ENCODE data around the gene HYCC1.
"Not testable (repeated sequence)": the region's sequence is repeated elsewhere in the genome, so short reads cannot be mapped to it uniquely, and the experiment has no call there.

HYCC1 gene

DNA sequence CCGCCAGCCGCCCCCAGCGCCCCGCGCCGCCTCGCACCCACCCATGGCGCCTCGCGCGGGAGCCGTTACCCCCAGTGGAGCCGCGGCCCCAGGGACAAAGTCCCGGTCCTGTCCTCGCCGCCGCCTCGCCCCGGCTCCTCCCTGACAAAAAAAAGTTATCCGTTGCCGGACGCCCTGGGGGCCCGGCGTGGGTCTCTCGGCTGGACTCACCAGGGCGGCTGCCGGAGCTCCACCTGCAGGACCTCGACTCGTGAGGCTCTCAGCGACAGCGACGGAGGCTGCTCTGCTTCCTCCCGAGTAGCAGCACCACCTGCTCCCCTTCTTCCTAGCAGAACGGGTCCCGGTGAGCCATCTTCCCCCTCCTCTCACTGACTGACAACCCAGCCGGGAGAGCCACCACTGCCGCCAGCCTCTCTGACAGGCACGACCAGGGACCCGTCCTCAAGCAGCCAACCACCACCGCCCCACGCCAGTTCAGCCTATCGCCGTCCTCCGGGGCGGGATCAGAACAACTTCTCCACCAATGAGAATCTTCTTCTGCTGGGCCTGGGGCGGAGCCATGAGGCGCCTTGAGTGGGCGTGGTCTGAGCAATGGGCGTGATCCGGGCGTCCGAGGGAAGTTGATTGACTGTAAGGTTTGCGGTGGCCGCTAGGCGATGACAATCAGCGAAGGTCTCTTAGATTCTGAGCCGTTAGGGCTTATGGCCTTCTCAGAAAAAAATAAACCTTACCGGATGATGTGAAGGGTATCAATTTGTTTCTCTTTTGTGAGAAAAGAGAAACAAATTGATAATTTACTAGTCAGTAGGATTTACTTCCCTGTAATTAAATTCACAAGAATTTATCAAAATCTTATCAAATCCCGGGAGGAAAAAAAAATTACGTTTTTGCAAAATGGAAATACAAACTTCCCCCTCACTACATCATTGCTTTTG, at the start of gene HYCC1:
Gene HYCC1 (minus strand): TSS at position 416 of the 935 bp plus-strand sequence. CDS start 23,019 bp downstream, outside the sequence.
- peak; percentile 100 for DNase-seq (ENCODE audit: low read depth, low spot score)

DNA sequence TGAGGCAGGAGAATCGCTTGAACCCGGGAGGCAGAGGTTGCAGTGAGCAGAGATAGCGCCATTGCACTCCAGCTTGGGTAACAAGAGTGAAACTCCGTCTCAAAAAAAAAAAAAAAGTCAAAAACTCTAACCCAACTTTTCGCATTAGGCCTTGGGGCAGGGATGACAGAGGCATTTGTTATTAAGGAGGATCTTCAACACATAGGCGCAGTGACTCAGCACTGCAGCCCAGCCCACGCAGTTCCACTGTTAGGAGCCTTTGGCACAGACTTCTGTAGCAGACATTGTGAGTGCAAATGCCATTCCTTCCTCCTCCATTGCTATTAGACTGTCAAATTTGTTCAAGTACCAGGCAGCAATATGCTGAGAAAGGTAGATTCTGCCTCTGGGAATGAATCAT, 48.5 kb upstream of the HYCC1 start:
- peak; percentile 8 for DNase-seq (ENCODE audit: low read depth, low spot score)

DNA sequence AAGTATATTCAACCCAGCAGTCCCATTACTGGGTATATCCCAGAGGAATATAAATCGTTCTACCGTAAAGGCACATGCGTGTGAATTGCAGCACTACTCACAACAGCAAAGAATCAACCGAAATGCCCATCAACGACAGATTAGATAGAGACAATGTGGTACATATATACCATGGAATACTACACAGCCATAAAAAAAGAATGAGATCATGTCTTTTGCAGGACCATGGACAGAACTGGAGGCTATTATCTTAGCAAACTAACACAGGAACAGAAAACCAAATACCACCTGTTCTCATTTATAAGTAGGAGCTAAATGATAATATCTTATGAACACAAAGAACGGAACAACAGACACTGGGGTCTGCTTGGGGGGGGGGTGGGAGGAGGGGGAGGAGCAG, 47.4 kb upstream of the HYCC1 start:
- no peak for DNase-seq (ENCODE audit: low read depth, low spot score)

DNA sequence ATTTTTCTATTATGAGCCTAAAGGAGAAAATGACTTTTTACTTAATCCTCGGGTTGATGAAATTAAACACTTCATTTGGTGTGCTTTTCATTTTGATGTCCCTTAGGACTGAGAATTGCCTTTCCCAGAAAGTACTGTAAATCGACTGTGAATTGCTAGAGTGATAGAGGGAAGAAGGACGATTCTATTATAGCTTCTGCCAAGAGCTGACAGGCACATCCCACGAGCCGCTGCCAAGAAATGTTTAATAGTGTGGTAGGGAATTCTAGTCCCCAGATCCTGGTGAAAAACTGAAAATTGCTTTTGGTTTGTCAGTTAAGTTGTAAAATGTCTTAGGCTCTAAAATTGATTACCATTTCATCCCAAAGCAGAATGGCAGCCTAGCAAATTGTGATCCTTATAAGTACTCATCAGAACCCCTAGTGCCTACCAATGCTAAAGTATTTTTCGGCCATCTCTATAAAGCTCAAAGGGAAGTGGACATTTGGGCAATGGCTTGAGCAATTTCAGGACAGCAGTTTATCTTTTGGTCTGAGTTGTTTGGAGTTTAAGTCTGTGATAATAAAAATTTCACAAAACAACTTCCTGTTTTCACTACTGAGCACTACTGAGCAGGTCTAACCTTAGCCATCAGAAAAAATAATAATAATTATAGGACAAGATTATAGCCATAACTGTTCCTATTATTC, 44.6 kb upstream of the HYCC1 start:
- no peak for DNase-seq (ENCODE audit: low read depth, low spot score)

DNA sequence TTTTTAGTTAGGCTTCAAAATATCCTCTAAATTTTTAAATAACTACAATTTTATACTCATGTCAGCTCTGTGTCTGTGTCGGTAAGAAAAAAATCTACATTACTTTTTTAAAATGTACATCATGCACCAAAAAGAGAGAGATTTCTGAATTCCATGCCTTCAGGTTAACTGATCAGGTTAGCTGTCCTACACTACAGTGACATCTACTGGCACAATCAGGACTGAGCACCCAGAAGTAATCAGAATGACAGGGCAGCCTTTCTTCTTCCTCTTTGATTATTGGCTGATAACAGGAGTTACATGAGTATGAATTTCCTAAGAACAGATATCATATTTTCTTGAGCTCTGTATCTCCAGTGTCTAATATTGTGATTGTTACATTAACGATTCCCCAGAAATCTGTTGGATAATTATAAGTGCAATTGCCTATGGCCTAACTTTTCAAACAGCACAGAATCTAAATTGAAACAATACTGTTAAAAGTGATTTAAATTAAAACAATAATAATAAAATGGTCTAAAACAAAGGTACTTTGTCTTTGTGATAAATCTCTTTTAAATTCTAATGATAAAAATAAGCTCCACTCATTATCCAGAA, 41.8 kb upstream of the HYCC1 start:
- DNase-seq (ENCODE audit: low read depth, low spot score): peak; percentile 79

DNA sequence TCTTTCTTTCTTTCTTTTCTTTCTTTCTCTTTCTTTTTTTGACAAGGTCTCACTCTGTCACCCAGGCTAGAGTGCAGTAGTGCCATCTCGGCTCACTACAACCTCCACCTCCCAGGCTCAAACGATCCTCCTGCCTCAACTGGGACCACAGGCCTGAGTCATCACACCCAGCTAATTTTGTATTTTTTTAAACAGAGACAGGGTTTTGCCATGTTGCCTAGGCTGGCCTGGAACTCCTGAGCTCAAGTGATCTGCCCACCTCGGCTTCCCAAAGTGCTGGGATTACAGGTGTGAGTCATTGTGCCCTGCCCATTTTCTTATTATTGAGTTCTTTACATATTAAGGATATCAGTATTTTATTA, 37.2 kb upstream of the HYCC1 start:
- not testable (repeated sequence) for DNase-seq (ENCODE audit: low read depth, low spot score)

DNA sequence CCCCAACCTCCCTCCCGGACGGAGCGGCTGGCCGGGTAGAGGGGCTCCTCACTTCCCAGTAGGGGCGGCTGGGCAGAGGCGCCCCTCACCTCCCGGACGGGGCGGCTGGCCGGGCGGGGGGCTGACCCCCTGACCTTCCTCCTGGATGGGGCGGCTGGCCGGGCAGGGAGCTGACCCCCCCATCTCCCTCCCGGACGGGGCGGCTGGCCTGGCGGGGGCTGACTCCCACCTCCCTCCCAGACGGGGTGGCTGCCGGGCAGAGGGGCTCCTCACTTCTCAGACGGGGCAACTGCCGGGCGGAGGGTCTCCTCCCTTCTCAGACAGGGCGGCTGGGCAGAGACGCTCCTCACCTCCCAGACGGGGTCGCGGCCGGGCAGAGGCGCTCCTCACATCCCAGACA, 32.4 kb upstream of the HYCC1 start:
- not testable (repeated sequence) for DNase-seq (ENCODE audit: low read depth, low spot score)

DNA sequence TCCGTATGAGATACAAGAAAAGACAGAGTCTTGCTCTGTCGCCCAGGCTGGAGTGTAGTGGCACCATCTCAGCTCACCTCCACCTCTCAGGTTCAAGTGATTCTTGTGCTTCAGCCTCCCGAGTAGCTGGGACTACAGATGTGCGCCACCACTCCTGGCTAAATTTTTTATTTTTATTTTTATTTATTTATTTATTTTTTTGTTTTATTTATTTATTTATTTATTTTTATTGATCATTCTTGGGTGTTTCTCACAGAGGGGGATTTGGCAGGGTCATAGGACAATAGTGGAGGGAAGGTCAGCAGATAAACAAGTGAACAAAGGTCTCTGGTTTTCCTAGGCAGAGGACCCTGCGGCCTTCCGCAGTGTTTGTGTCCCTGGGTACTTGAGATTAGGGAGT, 31.2 kb upstream of the HYCC1 start:
- DNase-seq (ENCODE audit: low read depth, low spot score): not testable (repeated sequence)

DNA sequence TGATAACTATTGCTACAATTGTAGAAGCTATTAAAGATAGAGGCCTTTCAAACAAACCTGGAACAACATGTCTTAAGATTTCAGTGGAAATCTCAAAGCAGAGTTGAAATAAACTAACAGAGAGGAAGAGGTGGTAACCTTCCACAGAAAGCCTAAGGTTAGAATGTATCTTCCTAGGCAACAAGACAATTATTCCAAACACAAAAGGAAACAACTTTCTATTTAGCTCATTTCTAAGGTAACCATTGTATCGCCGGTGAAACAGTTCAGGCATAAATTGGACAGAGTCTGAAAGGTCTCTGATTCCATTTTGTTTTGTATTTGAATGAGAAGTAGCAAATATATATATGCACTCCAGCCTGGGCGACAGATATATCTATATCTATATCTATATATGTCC, 30.7 kb upstream of the HYCC1 start:
- DNase-seq (ENCODE audit: low read depth, low spot score): no peak

DNA sequence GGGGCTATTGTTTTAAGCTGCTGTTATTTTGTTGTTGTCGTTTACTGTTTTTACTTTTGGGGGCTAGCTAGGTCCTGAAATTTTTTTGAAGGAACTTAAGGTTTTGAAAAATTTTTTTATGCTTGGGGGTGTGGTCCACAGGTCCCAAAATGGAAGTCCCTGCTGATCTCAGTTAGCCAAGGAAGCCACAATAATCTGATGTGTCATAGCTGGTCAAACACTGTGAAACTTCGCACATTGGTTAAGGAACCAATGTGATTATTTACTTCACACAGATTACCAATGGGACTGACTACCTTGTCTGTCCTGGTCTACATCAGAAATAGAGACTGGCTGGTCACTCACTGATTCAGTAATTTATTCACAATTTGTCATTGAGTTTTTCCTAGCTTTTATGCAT, 29.5 kb upstream of the HYCC1 start:
- DNase-seq (ENCODE audit: low read depth, low spot score): peak; percentile 36

DNA sequence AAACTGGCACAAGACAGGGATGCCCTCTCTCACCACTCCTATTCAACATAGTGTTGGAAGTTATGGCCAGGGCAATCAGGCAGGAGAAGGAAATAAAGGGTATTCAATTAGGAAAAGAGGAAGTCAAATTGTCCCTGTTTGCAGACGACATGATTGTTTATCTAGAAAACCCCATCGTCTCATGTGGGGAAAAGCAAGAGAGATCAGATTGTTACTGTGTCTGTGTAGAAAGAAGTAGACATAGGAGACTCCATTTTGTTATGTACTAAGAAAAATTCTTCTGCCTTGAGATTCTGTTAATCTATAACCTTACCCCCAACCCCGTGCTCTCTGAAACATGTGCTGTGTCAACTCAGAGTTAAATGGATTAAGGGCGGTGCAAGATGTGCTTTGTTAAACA, 25.7 kb upstream of the HYCC1 start:
- DNase-seq (ENCODE audit: low read depth, low spot score): not testable (repeated sequence)

DNA sequence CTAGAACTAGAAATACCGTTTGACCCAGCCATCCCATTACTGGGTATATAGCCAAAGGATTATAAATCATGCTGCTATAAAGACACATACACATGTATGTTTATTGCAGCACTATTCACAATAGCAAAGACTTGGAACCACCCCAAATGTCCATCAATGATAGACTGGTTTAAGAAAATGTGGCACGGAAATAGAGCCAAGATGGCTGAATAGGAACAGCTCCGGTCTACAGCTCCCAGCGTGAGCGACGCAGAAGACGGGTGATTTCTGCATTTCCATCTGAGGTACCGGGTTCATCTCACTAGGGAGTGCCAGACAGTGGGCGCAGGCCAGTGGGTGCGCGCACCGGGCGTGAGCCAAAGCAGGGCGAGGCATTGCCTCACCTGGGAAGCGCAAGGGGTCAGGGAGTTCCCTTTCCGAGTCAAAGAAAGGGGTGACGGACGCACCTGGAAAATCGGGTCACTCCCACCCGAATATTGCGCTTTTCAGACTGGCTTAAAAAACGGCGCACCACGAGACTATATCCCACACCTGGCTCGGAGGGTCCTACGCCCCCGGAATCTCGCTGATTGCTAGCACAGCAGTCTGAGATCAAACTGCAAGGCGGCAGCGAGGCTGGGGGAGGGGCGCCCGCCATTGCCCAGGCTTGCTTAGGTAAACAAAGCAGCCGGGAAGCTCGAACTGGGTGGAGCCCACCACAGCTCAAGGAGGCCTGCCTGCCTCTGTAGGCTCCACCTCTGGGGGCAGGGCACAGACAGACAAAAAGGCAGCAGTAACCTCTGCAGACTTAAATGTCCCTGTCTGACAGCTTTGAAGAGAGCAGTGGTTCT, 21.8 kb upstream of the HYCC1 start:
- not testable (repeated sequence) for DNase-seq (ENCODE audit: low read depth, low spot score)

DNA sequence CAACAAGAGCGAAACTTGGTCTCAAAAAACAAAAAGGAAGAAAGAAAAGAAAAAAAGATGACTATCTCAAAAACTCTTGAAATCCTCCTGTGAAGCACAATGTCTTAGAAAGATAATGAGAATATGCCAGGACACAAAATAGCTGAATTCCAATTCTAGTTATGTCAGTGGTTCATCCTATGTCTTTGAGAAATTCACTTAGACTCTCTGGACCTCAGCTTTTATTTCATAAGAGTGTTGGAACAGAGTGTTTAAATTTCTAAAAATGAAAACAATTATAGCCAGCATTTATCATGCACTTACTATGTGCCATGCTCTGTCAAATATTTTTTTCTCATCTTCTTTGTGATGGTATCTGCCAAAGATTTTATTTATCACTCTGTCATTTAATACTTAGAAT, 13.3 kb upstream of the HYCC1 start:
- no peak for DNase-seq (ENCODE audit: low read depth, low spot score)

DNA sequence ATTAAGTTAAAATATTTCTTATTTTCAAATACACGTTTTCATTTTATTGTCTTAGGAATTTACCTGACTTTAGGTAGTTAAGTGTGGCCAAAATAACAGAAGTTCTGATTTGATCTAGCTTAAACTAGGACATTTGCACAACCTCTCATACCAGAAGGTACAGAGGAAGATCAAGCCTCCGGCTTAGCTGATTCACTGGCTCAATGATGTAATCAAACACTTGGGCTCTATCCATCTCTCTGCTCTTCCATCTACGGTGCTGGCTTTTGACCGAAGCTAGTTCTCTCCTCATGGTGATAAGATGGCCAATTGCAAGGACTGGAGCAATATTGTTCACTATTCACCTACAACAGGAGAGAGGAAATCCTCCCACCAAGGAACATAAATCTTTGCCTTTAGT, 12.2 kb upstream of the HYCC1 start:
- DNase-seq (ENCODE audit: low read depth, low spot score): no peak

DNA sequence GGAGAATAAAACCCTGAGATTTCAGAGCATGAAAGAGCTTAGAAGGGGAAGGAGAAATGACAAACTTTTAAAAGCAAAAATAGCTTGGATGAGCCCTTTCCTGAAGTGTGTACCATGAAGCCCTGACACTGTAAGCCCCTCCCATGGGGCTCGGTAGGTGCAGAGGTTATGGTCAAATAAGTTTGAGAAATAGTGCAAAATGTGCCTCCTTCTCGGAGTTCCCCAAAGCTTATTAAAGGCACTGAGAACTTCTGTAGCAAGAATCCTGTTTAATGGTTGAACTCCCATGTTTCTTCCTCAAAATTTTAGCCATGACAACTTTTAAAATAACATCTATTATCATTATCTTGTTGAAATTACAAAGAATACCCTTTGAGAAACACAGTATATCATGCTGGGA, 10.5 kb upstream of the HYCC1 start:
- no peak for DNase-seq (ENCODE audit: low read depth, low spot score)

DNA sequence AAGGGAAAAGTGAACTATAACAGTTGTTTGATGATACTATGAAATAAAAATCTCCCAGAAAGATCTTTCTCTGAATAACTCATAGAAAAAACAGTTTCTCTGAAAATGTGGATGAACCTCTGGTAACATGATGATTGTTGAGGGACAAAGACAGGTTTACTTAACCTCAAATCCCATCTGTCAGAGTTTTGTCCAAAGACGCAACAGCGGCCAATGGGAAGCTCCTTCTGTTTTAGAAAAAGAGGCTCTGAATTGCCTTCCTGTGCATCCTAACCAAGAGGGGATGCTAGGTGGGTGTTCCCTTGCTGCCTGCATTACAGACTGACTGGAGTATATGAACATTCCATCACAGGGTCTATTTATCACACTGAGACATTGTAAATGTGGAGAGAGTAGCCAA, 8.9 kb upstream of the HYCC1 start:
- DNase-seq (ENCODE audit: low read depth, low spot score): no peak

DNA sequence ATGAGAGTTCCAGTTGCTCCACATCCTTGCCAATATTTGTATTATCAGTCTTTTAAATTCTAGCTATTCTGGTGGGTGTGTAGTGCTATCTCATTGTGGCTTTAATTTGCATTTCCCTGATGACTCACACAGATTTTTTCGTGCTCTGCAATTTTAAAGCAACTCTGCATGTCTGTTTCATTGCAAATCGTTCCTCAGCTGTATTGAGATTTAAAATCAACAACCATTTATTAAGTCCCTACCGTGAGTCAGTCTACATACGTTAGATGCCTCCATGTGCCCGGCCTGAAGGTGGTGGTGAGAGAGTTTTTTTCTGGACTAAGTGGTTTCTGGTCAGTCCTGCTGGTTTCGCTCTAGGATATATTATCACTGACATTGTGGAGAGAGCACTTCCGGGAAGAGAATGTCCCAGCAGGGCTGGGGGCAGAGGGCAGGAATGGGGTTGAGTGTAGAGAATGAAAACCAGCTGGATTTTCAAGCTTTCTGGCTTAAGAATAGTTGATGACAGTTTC, 8.4 kb upstream of the HYCC1 start:
- DNase-seq (ENCODE audit: low read depth, low spot score): peak; percentile 78

DNA sequence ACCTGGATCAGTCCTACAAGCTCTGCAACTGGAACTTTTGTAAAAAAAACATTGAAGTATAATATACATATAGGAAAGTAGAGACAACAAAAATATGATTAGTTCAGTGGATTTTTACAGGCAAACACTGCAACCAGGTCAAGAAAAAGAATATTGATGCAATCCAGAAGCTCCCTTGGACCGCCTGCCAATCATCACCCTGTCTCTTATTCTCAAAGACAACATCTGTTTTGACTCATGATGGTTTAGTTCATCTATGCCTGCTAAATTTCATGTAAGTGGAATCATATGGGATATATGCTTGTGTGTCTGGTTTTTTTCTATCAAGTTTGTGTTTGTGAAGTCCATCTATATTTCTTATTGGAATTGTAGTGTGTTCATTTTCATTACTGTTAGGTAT, 7.7 kb upstream of the HYCC1 start:
- DNase-seq (ENCODE audit: low read depth, low spot score): no peak

DNA sequence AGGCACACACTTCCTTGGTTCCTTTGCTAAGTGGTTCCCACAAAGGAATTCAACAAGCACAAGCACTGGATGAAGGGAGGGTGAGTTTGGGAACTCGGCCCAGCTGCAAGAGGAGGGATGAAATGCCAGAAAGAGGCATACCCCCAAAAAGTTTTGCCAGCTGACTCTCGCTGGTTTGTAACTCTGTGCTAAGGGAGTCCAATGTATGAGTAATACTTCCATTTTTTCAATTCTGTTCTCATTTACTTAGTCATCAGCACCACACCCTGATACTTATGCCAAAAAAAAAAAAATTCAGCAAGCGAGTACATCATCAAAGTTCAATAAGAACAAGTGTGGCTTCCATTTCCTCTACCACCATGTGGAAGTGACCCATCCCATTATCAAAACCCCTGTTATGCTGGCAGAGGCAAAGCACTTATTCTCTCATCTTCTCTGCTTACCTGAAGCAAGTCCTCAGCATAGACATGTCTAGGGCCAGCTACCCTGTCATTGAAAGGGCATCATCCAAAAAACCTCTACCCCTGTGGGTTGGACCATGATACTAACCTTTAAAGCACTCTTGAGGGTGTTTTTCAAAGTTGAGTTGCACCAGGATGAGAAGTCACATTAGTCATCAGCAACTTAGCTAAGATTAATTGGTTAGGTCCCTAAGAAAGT, 6.9 kb upstream of the HYCC1 start:
- DNase-seq (ENCODE audit: low read depth, low spot score): peak; percentile 62

DNA sequence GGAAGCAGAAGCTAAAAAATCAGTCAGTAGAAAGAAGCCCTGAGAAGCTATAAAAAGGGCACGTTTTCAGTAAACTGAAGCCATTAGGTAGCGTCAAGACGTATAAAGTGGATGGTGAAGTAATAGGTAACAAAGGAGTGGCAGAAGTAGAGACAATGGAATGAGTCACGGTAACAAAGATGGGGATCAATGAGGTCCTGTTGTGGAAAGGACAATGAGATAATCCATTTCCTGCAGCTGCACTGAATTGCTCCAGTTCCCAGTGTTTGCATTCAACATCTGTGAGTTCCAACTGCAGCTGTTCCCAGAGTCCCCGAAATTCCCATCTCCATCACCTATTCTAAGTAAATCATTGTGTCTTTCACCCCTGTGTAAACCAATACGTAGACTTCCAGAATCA, 4.8 kb upstream of the HYCC1 start:
- no peak for DNase-seq (ENCODE audit: low read depth, low spot score)

DNA sequence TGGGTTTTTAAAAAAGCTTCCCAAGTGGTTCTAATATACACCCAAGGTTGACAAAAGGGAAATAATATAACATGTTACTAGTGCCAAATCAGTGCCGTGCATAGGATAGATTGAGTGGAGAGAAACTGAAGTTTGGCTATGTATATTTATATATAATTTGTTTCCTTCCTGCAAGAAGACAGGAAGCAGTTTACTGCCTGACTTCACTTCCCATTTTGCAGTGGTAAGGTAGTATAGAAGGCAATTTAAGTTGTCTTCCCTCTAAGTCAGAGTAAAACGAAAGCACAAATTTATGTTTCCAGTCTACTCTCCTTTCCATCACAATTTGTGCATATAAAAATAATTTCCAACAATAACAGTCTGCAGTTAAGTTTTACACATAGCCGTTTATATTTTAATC, 3.4 kb upstream of the HYCC1 start:
- DNase-seq (ENCODE audit: low read depth, low spot score): no peak

All from astrocyte of the hippocampus (primary cell).